Erythroblast (primary cell): ENCODE results near the gene NR3C2.
A peak's percentile ranks its signal among the peaks of the same experiment; 100 is the strongest.

Experiments used
- DNase-seq, 2 experiments: peaks; one replicate each; lab custom pipeline; 2025; lab: John Stamatoyannopoulos, UW
- GATA1 ChIP-seq: IDR thresholded peaks from 2 replicates; pipeline ENCODE4 v1.6.1; 2011; ENCODE audit warnings: low read depth, mild to moderate bottlenecking, control low read depth, low read length, moderate library complexity
- POLR2A ChIP-seq: IDR thresholded peaks from 2 replicates; pipeline ENCODE4 v1.6.1; 2011; ENCODE audit warnings: mild to moderate bottlenecking, low read length

The NR3C2 gene

DNA sequence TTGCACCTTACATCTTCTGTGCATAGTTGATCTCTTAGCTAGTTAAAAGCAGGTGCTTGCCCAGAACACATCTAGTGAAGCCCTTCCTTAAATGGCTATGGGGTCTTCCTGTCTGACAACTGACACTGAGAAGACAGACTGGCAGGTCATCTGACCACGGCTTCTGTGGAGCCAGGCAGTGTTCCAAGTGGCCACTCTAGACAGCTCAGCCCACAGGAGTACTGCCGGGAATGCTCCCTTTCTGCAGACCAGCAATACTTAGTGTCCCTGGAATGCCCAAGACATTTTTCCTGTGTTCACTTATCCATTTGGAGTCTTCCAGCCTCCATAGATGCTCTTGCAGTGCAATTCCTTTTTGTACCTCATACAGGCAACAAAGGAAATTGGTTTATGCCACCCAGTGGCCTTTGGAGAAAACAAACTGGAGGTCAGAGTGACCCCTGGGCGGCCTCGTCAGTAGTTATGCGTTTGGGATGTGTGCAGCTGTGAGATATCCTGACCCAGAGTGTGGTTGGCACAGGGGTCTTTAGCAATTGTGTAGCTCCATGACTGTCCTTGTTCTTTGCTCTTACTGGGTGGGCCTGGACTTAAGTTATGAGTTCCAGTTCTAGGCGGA is 374.8 kb downstream of the NR3C2 start:
- TF ChIP-seq POLR2A (no peak), GATA1 (no peak)
- DNase-seq = no peak

DNA sequence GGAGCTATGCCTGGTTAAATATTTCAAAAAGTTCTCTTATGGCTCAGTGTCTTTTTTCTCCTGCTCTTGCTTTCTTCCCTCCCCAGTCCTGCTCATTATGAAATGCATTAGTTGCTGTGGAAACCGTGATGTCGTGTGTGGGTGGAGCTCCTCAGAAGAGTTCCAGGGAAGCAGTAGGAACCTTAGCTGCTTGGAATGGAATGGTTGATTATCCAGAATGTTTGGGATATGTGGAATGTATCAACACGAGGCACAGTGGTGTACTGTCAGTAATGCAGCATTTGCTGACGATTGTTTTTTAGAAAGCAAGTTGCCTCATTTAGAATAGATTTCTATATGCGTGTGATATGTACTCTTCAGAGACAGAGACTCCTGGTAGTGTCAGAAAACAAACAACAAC is 377.1 kb downstream of the NR3C2 start:
- no peak for DNase-seq

DNA sequence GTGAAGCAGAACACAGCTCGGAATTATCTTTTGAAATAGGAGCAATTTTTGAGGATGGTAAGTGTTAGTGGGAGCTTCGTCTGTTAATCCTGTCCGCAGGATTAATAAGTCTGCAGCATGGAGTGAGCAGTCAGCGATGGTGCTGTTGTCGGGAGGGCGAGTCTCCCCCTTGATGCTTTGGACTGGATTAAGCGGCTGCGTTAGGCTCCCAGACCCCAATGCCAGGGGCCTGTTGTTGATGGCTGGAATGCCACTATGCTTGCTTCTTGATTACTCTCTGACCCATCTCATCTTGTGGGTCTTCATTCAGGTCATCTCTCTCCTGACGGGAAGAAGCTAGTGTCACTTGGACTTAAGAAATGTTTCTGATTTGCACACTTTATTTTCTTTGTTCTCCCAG is 377.8 kb downstream of the NR3C2 start:
- TF ChIP-seq GATA1 (no peak), POLR2A (no peak)
- no peak for DNase-seq

More for the DNA sequence above, 377.1 kb downstream of the NR3C2 start:
- TF ChIP-seq GATA1 (no peak), POLR2A (no peak)

DNA sequence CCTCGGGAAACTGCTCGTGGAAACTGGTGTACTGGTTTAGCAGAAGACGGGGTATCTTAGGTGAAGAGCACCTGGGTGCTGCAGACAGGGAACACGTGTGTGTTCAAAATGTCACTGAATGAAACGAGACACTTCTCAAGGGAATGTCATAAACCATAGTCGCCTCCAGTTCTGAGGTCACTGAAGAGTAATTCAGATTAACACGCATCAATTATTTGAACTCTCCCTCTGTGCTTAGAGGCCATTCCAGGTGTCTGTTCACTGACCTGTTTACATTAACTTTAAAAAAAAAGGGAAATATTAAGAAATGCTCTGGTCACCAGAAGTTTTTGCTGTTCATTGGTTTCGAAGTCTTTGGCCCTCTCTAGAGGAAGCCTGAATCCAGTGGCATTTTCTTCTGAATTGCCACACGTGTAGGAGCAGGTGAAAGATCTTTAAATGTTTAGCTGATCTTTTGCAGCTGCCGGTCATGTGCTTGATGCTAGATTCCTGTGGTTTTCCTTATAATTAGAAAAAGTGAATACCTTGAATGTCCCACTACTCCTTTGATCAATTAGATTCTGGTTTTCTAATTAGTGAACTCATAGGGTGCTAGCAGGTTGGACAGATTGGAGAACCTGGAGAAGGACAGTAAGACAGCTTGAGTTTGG is 379.8 kb downstream of the NR3C2 start:
- TF ChIP-seq POLR2A (no peak), GATA1 (no peak)
- no peak for DNase-seq

DNA sequence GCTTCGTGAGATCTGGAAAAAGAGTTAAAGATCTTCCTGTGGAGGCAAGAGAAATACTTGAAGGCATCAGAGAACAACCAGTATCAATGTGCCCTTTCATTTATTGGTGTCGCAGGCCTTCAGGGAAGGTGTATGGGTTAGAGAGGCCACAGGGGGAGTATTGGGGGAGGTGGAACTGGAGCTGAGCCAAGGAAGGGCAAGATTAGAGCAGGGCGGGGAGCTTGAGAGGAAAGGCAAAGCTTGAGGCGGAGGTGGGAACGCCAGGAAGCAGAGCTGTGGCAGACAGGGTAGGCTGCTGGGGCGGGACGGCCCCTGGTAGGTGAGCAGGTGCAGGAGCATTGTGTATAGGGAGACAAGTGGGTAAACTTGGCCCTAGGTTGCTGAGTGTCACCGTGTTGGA is 380.4 kb downstream of the NR3C2 start:
- DNase-seq = no peak
- TF ChIP-seq POLR2A (no peak), GATA1 (no peak)

DNA sequence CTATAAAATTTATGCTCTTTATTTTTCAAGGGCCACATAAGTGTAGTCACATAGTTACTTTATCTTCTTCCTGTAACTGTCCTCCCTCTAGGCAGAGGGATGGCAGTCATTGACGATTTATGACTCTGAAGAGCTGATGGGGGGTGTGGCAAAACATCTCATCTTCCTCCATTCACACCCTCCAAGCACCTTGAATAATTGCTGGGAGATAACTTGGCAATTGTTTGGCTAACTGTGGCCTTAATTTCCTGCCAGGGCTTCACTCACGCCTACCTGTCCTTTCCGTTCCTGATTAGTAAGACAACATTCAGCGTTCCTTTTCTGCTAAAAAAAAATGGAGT is 381.1 kb downstream of the NR3C2 start:
- TF ChIP-seq POLR2A (no peak), GATA1 (no peak)
- DNase-seq = no peak

DNA sequence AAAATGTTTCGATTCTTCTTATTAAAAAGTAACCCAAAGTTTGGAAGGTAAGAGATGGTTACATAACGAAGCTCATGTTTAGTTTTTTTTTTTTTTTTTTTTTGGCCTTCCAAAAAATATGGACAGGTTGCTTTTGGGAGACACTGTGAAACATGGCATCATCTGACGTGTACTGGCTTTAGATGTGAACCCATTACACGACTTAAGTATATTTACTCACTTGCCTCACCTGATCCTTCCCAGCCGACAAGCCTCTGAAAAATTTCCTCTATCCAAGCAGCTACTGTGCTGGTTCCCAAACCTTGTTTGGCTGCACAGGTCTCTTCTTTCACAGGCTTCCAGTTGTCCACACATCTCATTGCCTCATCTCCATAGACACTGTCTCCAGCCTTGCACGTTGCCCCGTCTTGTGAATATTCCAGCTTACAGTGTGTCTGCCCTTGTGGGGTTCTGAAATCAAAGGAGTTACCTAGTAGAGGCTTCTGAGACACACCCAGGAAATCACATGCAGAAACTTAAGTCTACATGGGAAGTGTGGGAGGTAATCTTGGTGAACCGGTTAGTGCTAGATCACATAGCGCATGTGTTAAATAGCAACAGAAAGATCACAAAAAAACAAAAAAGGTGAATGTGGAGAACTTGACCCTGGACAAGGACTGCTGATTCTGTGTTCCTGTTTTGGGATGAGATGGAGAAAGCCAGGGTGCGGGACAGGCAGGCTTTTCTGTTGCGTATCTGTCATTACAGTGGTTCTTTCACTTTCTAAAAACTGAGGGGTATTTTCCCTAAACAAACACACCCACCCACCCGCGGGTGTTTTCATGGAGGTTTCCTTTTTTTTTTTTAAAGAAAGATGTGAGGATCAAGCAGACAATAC is 381.7 kb downstream of the NR3C2 start:
- TF ChIP-seq POLR2A = no peak
- no peak for TF ChIP-seq GATA1
- DNase-seq = no peak

DNA sequence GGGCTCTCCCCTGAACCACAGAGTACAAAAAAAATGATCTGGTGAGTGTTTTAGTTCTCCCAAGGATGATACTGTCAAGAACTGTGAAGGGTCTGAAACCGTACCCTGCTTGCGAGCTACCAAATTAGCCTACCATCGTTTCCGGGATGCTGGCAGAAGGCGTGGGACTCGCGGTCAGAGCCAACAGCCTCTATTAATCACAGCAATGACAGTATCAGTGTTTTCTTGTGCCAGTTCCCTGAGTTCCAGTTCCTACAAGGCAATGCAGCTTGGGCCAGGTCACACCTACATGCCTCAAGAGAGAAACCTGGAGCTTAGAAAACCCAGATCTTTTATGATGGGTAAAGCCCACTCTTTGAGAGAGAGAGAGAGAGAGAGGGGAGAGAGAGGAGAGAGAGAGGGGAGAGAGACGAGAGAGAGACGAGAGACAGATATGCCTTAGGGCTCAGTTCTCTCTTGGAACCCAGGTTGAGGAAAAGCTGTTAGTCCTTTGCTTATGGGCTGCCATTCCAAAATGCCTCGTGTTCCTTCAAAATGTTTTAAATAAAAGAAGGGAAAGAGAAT is 382.5 kb downstream of the NR3C2 start:
- DNase-seq = no peak
- no peak for TF ChIP-seq GATA1
- TF ChIP-seq POLR2A = no peak

DNA sequence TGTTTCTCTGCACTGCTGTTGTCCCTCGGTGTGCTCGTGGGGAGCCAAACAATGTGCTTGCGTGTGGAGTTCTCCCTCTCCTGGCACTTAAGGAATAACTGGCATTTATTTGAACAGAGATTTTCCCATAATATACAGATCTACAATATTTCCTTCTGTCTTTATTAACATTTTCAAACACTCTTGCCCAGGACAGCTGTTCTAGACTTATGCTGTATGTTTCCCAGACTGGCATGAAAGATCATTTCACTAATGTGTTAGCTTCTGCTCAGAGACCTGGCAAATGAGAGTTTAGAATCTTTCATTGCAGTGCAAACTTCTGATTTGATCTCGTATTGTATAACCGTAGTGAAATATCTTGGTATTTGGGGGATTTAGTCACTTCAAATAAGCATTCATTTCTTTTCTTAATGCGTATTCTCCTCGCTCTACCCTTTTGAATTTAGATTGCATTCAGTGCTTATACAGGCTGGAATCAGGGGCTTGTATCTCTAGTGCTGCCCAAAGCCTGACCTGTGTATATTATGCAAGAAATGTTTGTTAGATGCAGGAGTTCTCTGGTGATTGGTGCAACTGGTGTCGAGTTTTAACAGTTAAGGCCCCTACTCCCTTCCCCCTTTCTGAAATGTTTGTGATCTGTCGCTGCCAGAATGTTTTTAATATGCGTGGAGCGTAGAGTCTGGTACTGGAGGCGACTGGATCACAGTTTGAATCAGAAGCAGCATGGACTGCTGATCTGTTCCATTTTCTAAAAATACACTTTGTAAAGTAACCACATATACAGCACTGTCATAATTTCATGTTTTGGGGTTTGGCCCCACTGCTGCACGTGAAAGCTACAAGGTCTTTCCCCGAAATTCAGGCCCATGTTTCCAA is 384.0 kb downstream of the NR3C2 start:
- no peak for DNase-seq

DNA sequence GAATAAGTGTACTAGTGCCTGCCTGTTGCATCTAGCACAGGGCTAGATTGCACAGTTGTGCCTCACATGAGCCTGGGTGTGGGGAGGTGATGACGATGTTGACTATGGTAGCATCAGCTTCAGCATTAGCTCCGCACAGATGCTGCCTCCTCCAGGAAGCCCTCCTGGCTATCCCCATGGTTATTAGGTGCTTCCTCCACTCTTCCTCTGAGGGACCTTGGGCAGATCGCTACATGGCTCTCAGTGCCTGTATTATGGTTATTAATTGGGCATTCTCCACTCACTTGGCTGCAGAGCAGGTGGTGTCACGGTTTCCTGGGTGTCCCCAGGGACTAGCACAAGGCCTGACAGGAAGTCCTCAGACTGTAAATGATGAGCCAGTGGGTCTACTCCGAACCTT is 384.7 kb downstream of the NR3C2 start:
- TF ChIP-seq POLR2A = no peak
- no peak for TF ChIP-seq GATA1
- no peak for DNase-seq

More for the DNA sequence above, 384.0 kb downstream of the NR3C2 start:
- TF ChIP-seq GATA1 (no peak), POLR2A (no peak)

DNA sequence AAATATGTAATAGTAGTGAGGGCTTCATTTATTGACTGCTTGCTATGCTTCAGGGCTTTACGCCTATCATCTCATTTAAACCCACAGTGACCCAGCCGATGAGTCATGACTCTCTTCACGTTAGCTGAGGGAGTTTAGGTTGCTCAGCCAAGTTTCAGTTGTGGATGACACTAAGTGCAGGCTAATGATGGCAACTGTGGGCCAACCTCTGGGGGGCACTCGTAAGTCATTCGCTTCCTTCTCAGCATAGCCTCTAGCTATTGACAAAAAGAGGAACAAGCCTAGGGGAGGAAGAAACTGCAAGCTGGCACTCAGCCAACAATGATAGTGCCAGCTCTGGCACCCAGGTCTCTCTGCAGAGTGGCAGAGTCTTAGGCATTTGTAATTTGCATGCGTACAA is 385.3 kb downstream of the NR3C2 start:
- no peak for TF ChIP-seq GATA1
- TF ChIP-seq POLR2A = no peak
- DNase-seq = peak; percentile 39 to 56

DNA sequence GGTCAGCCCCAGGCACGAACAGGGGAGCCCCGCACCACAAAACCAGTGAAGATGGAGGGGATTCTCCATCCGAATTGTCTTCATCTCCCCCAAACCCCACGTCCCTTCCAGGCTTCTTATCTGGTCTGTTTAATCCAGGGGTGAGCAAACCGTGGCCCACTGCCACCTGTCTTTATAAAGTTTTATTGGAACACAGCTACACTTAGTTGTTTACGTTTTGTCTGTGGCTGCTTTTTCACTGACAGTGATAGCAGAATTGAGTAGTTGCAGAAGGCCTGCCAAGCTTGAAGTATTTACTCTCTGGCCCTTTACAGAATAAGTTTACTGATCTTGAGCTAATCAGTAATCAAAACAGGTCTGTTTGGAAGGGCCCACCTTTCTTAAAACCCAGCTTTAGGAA is 386.4 kb downstream of the NR3C2 start:
- DNase-seq = no peak
- TF ChIP-seq POLR2A = no peak
- TF ChIP-seq GATA1 = no peak

DNA sequence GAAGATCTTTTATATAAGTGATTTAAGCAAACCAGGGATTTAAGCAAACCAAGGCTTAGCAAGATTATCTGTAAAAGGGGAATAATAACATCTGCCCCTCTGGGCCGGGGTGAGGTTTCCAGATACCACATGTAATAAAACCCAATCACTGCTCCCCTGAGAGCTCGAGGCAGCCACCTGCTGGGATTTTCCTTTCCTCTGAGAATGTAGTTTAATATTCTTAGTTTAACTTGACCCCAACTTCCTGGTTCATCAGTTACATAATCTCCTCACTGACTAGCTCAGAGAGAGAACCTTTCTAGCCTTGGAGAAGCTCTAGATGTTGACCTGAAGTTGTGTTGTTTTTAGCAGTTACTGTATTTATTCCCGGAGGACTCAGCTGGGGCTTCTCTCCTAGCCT is 387.9 kb downstream of the NR3C2 start:
- TF ChIP-seq GATA1 (no peak), POLR2A (no peak)
- no peak for DNase-seq
